NCI-H2081 treated with DMSO at 0.1 percent for 48 hours (cell line): ENCODE measurements around the gene HMX1.

Source experiments
- DNase-seq: peaks from one replicate; lab custom pipeline; 2025; lab: John Stamatoyannopoulos, UW

Gene HMX1

DNA sequence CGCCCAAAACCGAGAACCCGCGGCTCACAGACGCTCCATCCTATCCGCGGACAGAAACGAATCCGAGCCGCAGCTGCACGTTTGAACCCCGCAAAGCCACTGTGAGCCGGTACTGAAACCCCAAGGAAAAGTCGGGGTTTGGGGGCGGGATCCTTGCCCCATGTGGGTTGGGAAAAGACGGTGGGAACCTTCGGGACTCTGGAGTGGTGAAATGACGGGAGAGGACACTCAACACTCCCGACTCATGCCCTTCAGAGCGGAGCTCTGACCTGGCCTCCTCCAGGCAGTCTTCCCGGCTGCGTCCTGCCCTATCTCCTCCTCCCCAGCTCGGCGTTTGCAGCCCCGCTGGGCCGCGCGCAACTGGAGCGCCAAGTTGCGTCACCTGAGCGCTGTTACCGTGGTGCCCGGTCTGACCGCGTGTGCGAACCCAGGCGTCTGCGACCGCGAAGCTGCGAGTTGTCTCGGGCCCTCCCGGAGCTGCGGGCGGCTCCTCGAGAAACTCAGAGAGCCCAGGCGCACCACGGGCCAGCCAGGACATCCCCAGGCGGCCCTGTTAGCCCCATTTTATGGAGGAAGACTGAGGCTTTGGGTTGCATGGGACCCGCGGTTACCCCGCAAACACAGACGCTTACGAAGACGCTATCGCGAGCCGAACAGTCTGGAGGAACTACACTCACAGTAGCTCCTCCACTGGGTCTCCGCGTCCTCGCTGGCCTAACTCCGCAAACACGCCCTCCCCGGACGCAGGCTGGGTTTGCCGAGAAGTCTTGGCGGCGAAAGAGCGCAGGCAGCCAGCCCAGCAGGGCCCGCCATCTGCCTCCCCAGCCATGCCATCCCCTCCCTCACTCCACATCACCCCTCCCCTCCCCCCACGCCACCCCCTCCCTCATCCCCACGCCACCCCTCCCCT is 20.3 kb upstream of the HMX1 start:
- DNase-seq = no peak

DNA sequence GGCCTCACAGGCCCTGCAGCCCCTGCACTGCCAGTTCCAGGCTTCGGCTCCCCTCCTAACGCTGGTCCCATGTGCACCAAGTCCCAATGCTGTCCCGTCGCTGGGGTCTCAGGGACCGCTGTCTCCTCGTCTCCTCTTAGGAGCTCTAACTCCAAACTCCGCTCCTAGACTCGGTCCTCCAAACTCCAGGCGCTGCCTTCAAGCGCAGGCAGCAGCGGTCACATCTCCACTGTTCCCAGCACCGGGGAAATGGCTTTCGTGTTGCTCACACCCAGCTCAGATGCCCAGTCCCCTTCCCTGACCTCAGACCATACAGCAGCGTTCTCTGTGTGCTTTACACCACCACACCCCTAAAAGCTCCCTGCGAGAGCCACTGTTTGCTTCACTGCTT is 19.6 kb upstream of the HMX1 start:
- no peak for DNase-seq

DNA sequence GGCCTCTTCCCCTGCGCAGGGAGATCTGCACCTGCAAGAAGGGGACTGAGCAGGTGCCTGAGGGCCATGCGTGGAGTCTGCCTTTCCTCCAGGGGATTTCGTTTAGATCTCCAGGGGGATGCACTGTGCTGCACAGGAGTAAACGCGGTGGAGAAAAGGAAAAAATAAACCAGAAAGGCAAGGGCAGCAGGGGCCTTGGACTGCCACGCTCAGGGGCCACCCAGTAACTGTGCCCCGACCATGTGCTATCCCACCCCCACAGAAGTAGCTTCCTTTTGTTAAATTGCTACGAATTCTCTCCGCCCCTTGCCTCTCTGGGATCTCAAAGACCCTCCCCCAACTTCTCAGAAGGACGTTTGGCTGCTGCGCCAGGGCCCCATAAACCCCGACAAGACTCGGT is 17.2 kb upstream of the HMX1 start:
- no peak for DNase-seq

DNA sequence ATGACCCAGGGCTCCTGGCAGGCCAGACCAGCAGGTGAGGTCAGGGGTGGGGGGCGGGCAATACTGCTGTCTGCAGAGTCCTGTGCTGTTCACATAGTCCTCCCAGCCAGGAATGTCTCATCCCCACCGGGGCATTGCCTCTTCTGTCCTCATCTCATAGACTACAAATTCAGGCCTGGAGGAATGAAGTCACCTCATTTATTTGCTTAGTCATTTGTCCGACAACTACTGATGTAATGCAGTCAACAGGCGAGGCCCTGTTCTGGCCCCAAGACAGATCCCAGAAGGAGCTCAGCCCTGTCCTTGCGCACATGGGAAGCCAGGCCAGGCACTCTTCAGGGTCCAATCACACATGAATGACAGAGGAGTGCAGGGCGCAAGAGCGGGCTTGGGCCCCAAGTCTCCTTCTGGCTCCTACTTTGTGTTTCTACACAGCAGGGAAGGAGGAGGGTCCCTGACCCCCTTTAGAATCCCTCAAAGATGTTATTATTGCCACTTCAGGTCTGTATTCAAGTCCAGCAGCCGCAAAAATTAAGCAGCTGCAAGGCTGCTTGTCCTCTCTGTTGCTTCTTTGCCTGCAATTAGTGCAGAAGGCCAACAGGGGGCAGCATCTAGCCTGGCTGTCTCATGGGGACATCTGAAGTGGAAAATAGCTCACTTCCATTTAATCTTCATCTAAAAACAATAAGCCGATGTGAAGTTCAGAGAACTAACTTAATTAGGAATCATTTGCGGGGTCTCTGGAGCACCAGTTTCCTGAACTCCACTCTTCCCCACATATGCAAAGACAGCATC is 15.2 kb upstream of the HMX1 start:
- DNase-seq = no peak

DNA sequence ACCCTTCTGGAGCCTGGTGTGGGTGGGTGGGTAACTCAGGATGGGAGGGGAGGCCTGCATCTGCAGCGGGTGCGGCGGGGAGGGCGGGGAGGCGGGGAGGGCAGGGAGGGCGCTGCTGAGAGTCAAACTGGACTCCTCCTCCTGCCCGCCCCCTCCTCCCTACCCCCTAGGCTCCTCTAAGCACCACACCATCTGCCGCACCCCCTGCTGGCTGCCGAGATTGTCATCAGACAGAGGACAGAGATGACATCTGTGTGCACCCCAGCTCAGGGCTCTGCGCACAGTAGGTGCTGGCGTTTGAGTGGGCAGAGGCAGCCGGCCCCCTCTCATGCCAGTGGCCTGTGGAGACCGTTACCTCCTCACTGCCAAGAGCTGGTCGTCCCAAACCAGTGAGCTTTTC is 10.6 kb upstream of the HMX1 start:
- no peak for DNase-seq

DNA sequence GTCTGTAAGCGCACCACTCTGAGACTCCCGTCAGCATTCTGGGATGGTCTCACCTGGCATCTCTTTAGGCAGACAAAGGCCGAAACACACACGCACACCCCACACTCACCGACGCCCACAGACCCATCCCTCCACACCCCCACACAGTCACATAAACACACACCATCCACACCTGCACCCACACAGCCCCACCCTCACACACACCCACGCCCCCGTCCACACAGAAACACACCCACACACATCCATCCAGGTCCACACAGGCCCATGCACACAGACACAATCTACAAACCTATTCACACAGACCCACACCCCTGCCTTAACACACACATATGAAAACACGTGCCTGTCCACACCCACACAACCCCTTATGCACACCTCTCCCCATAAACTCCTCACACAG is 9.2 kb upstream of the HMX1 start:
- no peak for DNase-seq

DNA sequence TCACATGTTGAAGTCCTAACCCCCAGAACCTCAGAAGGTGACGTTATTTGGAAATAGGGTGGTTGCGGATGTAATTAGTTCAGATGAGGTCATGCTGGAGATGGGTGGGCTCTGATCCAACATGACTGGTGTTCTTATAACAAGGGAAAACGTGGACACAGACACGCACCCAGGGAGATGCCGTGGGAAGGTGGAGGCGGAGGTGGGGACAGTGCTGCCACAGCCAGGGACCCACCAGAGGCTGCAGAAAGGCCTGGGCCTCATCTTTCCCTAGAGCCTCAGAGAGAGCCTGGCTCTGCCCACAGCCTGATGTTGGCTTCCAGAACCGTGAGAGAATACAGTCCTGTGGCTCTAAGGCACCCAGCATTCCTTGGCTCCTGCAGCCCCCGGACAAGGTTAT is 7.9 kb upstream of the HMX1 start:
- no peak for DNase-seq

DNA sequence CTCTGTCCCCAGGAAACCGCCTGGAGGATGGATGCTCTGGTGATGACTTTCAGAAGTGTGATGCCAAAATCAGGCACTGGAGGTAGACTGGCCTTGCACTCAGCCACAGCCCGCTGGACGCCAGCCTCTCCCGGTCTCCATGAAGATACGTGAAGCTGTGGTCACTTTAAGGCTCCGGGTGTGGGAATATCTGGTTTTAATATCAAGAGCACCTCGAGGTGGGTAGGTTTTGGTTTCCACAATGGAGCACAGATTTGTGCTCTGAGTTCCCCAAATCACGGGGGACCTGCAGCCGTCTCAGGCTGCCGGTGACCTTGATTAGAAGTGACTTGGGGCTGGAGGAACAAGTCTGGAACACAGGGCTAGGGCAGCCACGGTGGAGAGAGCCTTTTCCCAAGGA is 6.8 kb upstream of the HMX1 start:
- no peak for DNase-seq

DNA sequence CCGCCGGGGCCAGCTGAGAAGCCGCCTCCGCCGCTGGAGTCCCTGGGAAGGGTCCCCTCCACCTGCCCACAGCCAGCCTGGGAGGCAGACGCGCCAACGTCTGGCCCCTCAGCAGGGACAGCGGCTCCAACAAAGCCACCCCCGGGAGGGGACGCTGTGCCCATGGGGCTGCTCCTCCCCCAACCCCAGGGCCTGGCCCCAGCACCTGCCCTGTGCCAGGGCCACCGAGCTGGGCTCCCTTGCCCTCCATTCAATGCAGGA is 6.1 kb upstream of the HMX1 start:
- DNase-seq = no peak

DNA sequence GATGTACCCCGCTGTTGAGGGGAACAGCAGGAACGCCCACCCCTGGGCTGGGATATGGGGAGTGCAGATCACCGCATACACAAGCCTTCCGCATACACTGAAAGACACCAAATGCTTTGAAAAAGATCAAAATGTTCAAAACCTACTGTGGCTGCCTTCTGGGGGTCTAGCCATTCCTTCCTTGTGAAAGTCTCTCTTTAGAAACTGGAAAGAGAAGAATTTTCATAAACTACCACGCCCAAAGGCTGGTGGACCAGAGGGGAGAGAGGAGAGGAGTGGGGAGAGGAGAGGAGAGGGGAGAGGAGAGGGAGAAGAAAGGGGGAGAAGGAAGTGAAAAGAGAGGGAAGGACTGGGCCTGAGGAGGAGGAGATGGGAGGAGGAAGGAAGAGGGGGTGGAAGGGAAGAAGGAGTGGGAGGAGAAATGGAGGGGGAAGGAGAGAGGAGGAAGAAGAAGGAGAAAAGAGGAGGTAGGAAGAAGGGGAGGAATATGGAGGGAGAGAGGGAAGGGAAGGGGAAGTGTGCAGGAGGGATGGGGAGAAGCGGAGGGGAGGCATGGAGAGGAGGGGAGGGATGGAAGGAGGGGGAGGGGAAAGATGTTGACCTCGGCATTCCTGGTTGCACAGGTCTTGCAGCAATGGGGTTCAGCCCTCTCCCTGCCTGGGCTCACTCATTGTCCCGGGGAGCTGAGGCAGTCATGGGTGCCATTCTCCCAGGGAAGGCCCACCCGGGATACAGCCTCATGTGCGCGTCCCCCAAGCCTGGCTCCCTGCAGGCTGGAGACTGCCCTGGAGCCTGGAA is 5.5 kb upstream of the HMX1 start:
- DNase-seq = no peak

DNA sequence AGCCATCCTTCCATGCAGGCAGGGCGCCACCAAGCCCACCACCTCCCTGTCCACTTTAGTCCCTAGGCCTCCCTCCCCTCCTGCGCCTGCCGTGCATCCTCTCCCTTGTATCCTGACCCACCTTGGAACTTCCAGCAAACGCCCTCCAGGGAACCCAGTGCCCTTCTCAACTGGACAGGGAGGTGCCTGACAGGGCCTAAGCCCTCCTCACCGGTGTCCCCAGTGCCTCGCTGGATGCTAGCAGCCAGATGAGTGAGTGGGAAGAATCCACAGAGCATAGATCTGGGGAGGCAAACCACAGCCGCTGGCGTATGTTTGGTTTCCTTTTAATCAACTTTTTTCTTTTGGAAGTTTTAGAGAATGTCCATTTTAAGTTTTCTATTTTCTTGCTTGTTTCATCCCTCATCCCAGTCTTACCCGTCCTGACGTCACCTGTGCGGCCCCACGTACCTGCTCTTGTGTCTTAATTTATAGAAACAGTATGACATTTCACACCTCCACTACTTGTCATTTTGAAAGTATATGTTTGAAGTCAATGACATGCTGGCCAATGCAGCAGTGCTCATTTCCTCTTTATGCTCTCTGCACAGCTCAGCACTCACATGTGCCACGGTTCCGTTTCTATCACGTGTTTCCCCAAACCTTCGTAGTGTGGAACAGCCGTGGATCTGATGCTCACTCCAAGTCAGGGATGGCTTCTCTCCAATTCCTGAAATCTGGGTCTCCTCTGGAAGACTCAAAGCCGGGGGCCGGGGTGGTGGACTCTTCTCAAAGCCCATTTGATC is 3.4 kb upstream of the HMX1 start:
- DNase-seq = no peak

DNA sequence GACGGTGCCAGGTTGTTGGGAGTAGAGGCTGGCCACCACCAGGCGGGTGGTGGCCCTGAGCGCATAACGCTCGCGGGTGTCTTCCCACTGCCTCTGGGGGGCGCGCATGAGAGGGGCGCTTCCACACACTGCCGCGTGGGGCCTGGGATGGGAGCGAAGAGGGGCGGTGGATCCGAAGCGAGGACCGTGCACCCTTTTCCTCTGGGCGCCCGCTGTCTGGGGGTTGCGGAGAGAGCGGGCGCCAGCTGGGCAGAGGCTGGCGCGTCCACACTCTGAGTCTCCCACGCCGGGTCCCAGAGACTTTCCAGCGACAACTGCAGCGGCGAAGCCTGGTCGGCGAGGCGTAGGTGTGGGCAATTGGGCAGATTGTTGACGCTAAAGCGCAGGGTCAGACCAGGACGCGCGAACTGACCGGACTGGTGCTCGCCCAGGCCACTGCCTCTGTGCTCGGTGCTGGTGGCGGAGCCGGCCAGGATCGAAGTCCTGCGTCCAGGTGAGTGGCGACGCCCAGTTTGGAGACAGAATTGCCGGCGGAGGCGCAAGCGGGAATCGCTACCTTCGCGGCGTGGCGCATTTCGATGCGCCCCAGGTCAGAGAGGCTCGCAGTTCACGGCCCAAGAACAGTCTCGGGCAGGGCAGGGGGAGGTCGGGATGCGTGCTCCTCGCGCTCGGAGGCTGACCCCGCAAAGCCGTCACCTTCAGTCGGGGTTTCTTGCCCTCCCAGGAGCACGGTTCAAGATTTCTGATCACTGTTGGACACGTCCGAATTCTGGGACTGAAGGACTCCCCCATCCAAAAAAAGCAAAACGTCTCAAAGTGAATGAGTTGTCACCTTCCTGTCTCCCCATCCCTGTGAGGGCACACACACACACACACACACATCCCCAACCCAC is 2.6 kb upstream of the HMX1 start:
- DNase-seq = no peak

DNA sequence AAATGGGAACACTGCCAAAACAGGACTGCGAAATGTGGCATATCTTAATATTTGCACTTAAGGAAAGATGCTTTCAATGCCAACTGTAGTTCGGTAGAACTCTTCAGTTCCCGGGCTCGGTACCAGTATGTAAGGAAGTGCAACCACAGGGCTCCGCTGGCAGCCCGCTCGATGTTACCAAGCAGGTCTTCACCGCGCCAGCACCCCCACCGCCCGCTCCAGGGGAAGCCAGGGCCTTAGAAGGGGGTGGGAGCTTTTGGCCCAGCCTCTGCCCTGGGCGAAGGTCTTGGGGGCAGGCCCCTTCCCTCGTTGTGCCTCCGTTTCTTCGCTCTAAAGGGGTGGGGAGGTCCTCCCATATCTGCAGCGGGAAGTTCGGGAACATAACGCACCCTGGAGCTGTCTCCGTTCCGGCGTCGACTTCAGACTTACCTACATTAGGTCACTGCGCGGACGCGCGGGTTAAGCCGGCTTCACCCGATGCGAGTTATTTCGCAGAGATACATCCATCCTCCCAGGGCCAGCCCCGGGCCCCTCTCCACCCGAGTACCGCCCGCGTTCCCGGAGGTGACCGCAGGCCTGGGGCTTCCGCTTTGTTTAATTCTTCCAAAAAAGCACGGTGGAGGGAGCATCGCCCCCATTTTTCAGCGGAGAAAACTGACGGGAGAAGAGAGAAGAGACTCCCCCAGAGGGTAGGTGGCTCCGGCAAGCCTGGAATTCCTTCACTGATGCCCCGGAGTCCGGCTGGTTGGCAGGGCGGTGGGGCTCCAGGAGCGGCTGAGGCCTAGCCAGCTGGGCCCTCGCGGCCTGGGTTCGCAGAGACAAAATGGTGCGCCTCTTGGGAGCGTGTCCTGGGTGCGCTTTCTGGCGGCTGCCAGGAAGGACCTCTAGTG is 1.0 kb upstream of the HMX1 start:
- DNase-seq = no peak

DNA sequence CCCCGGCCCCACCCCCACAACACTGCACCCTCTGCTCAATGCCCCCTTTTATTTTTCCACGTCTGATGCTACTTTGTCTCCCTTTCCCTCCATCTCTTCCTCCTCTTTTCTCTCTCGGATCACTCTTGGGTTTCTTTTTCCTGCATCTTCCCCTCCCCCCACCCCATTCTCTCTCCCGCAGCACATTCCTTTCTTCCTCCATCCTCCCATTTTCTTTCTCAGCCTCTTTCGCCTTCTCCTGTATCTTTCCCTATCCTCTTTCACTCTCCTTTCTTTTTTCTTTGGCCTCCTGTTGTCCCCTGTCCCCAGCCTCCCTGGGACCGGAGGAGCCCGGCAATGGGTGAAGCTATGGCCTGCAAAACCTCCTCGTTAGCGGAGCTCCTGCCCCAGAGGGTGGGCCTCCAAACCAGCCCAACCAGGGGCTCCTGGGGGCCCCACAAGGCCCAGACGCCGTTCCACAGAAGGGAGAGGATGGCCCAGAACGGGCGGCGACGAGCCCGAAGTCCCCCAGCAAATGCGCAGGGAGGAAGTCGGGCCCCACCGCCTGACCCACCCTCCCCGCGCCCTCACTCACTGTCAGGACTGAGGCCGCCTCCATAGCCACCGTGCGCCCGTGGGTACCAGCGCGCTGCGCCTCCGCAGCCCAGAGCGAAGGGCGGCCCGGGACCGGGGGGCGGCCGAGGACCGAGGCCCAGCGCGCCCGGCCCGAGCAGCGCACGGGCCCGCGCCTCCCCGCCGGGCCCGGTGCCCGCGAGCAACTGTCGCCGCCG is 807 bp downstream of the HMX1 start:
- DNase-seq = no peak

DNA sequence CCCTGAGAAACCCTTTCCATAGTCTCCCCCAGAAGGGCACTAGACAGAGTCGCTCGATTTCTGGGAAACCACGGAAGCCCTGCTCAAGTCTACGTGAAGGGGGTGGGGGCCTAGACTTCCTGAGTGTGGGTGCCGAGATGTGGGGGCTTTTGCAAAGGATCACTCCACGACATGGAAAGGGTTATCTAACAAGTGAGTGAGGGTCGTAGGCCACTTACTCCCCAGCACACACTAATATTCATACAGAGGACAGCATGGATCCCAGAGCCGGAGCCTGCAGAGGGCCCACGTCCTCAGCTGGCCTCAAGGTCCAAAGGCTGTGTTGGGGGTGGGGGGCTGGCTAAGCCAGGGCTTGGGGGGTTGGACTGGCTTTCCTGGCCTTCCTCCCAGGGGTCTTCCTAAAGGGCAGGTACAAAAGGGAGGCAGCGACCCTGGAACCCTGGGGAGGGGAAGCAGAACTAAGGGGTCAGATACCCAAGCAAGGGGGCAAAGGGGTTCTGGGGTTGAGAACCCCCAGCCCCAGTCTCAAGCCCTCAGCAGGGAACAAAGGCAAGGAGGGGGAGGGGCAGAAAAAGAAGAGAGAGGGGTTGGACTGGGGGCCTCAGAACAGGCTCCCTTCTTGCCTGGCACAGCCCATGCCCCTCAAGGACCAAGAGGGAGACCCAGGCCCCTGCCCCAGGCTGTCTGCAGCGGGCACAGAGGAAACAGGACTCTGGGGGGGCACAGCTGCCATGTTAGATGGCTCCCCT is 1.6 kb downstream of the HMX1 start:
- no peak for DNase-seq

DNA sequence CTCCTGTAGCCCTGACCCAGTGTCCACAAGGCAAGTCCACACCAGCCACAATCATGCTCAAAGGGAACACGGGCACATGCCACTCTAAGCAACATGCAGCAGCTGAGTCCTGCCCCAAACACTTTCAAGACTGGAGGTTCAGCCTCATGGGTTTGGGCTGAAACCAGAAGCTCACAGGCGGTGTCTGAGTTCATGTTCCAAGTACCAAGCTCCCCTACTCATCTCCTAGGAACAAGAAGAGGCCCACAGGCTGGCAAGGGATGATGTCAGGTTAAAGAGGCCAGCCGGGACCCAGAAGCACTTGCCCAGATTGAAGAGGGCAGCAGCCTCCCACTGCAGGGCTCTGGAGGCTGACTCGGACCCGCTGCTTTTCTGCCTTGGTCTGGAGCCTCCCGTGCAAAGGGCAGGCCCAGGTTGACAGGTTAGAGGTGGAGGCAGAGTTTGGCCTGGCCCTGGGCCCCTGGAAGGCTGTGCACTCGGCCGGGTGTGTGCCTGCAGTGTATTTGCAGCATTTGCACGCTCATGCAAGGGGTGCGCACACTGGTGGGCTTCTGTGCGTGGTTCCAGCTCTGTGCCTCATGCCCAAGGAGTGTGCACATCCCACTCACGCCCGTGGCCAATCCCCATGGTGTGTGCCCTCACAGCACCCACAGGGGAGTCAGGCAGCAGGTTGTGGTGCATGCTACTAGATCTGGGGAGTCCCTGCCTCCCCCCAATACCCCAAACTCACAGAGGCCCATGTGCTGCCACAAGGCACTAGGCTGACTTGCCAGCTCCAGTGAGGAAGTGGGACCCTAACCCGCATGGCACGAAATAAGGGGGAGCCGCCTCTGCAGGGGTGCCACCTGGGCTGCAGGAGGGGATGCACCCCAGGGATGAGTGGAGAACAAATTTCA is 2.4 kb downstream of the HMX1 start:
- DNase-seq = no peak

DNA sequence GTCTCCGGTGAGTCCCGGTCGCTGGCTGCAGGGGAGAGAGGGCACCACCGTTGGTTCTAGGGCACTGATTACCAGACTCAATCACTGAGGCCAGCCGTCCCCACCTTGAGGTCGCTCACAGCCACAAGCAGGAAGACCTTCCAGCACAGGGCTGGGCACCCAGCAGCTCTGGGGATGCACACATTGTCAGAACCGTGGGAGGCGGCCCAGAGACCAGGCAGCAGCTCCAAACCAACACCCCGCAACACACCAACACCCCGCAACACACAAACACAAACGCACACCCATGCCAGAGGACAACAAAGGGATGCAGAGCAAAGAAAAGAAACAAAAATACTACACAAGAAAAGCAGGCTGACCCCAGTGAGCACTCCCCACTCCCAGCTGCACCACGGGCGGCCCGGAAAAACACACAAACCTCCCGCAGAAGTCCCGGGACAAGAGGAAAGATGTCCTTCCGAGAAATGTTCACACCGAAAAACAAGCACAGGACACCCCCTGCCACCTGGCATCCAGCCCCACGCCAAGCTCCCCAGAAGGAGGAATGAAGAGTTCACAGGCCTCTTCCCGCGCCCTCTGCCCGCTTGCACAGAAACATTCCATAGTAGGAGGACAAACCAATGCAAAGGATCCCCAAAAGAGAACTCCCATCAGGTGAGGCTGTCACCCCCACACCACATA is 3.2 kb downstream of the HMX1 start:
- no peak for DNase-seq
